Epithelial cell of proximal tubule (primary cell): ENCODE data around the gene RCC2. TPM values are rescaled to one million over a fixed set of nuclear protein-coding genes. Genes with fewer than 3 reads are reported as not detected.

Source experiments
- DNase-seq: peaks from one replicate; pipeline ENCODE4 v3.0.0-alpha.2; 2011; ENCODE audit warnings: low read depth
- H3K4me3 ChIP-seq: 2 replicates; pipeline ENCODE4 v1.5.1; 2011; ENCODE audit warnings: low read depth, mild to moderate bottlenecking, low read length
- CTCF ChIP-seq: conservative IDR thresholded peaks from 2 replicates; pipeline ENCODE4 v1.5.1; 2012; ENCODE audit warnings: low read depth, mild to moderate bottlenecking, low read length
- total RNA-seq: library from RNA; depleted of rRNA; stranded (reverse); fragments of >200 nt; gene quantifications from 2 replicates; pipeline ENCODE4 v1.2.3, GENCODE V29; 2015

Gene RCC2
- total RNA-seq, 1 donor from 2014 or later, result 106 TPM

GRCh38 chr1:17437260-17437579 is 2.3 kb downstream of the RCC2 start:
- no peak for DNase-seq
- H3K4me3 ChIP-seq, result peak overlapping the region; percentile 97
- no peak for TF ChIP-seq CTCF

GRCh38 chr1:17436380-17437174 is 2.9 kb downstream of the RCC2 start:
- peak overlapping the region; percentile 97 for H3K4me3 ChIP-seq
- TF ChIP-seq CTCF, result no peak
- no peak for DNase-seq

- DNase-seq, result no peak
- TF ChIP-seq CTCF, result no peak
- no peak overlapping the region for H3K4me3 ChIP-seq
Measured at GRCh38 chr1:17434601-17435000, 4.9 kb downstream of the RCC2 start.

GRCh38 chr1:17434016-17434415 is 5.5 kb downstream of the RCC2 start:
- DNase-seq, result no peak
- TF ChIP-seq CTCF, result no peak
- no peak overlapping the region for H3K4me3 ChIP-seq

- TF ChIP-seq CTCF, result no peak
- DNase-seq, result no peak
- no peak overlapping the region for H3K4me3 ChIP-seq
Measured at GRCh38 chr1:17433261-17433660, 6.2 kb downstream of the RCC2 start.

GRCh38 chr1:17432412-17432811 is 7.1 kb downstream of the RCC2 start:
- no peak for TF ChIP-seq CTCF
- no peak overlapping the region for H3K4me3 ChIP-seq
- no peak for DNase-seq

- TF ChIP-seq CTCF, result no peak
- no peak overlapping the region for H3K4me3 ChIP-seq
- DNase-seq, result no peak
Measured at GRCh38 chr1:17429183-17429582, 10.3 kb downstream of the RCC2 start.
